ENCODE measurements around the gene SGF29.
"Not testable (repeated sequence)": the region's sequence is repeated elsewhere in the genome, so short reads cannot be mapped to it uniquely, and the experiment has no call there.

SGF29 gene

GRCh38 chr16:28566233-28566925 lies 12.7 kb downstream of the SGF29 start:
- not testable (repeated sequence) for DNase-seq (ENCODE audit: low spot score)

- no peak for DNase-seq (ENCODE audit: low spot score)
Measured at GRCh38 chr16:28567292-28567691, 13.6 kb downstream of the SGF29 start.

- DNase-seq (ENCODE audit: low spot score) = no peak
Measured at GRCh38 chr16:28569021-28569420, 15.3 kb downstream of the SGF29 start.

GRCh38 chr16:28569968-28570752 lies 16.4 kb downstream of the SGF29 start:
- DNase-seq (ENCODE audit: low spot score) = no peak

GRCh38 chr16:28572696-28573510 lies 19.2 kb downstream of the SGF29 start:
- no peak for DNase-seq (ENCODE audit: low spot score)

- DNase-seq (ENCODE audit: low spot score) = no peak
Measured at GRCh38 chr16:28573738-28574718, 20.3 kb downstream of the SGF29 start.

GRCh38 chr16:28574925-28575324 lies 21.2 kb downstream of the SGF29 start:
- DNase-seq (ENCODE audit: low spot score) = no peak

- no peak for DNase-seq (ENCODE audit: low spot score)
Measured at GRCh38 chr16:28575446-28576109, 21.9 kb downstream of the SGF29 start.

GRCh38 chr16:28580726-28581315 lies 27.1 kb downstream of the SGF29 start:
- DNase-seq (ENCODE audit: low spot score) = no peak

- no peak for DNase-seq (ENCODE audit: low spot score)
Measured at GRCh38 chr16:28585674-28586073, 32.0 kb downstream of the SGF29 start.

GRCh38 chr16:28586466-28586865 lies 32.7 kb downstream of the SGF29 start:
- DNase-seq (ENCODE audit: low spot score) = no peak

- no peak for DNase-seq (ENCODE audit: low spot score)
Measured at GRCh38 chr16:28587386-28587785, 33.7 kb downstream of the SGF29 start.

- no peak for DNase-seq (ENCODE audit: low spot score)
Measured at GRCh38 chr16:28589069-28589468, 35.3 kb downstream of the SGF29 start.

- no peak for DNase-seq (ENCODE audit: low spot score)
Measured at GRCh38 chr16:28589930-28590329, 36.2 kb downstream of the SGF29 start.

- no peak for DNase-seq (ENCODE audit: low spot score)
Measured at GRCh38 chr16:28590384-28591340, 36.9 kb downstream of the SGF29 start.

GRCh38 chr16:28591355-28591754 lies 37.6 kb downstream of the SGF29 start:
- DNase-seq (ENCODE audit: low spot score) = no peak

GRCh38 chr16:28592511-28592910 lies 38.8 kb downstream of the SGF29 start:
- no peak for DNase-seq (ENCODE audit: low spot score)

GRCh38 chr16:28592979-28593553 lies 39.3 kb downstream of the SGF29 start:
- DNase-seq (ENCODE audit: low spot score) = no peak

GRCh38 chr16:28595451-28595850 lies 41.7 kb downstream of the SGF29 start:
- not testable (repeated sequence) for DNase-seq (ENCODE audit: low spot score)
